Kidney (tissue), 14 donors: ENCODE results near the gene MAG. TPM values are rescaled to one million over a fixed set of nuclear protein-coding genes. Genes with fewer than 3 reads are reported as not detected.

Experiments
- DNase-seq, 5 donors: peaks; one replicate each; pipeline ENCODE4 v3.0.0-alpha.2; 2013 to 2020
- FAIRE-seq: peaks from 2 replicates; lab custom pipeline; 2012; peaks lifted over from hg19 to GRCh38; lab: Jason Lieb, UNC
- H3K27ac ChIP-seq, 2 donors: one replicate each; pipeline ENCODE4 v1.7.0; 2013; ENCODE audit warnings: low read depth in 2 of 2, low read length in 2 of 2, inconsistent platforms in 1 of 2
- H3K27me3 ChIP-seq: one replicate; pipeline ENCODE4 v1.7.1; 2013; ENCODE audit warnings: low read length, inconsistent platforms; ENCODE audit not compliant: control insufficient read depth, insufficient read depth
- H3K36me3 ChIP-seq, 3 donors: one replicate each; pipeline versions ENCODE4 v1.7.0 to v1.7.1; 2013; ENCODE audit warnings: low read length in 3 of 3, control low read depth in 1 of 3, inconsistent platforms in 1 of 3; ENCODE audit not compliant: insufficient read depth in 3 of 3, control insufficient read depth in 2 of 3
- H3K4me1 ChIP-seq, 3 donors: one replicate each; pipeline versions ENCODE4 v1.7.0 to v1.7.1; 2013; ENCODE audit warnings: low read length in 3 of 3, inconsistent platforms in 1 of 3, low read depth in 1 of 3; ENCODE audit not compliant: control insufficient read depth in 2 of 3, insufficient read depth in 2 of 3
- H3K4me3 ChIP-seq, 3 donors: one replicate each; pipeline versions ENCODE4 v1.7.0 to v1.8.1; 2013; ENCODE audit warnings: low read length in 3 of 3, control low read depth in 1 of 3, inconsistent platforms in 1 of 3
- H3K9ac ChIP-seq, 3 donors: one replicate each; pipeline versions ENCODE4 v1.7.0 to v1.7.1; 2013; ENCODE audit warnings: low read length in 3 of 3, control low read depth in 1 of 3, inconsistent platforms in 1 of 3
- H3K9me3 ChIP-seq, 3 donors: one replicate each; pipeline versions ENCODE4 v1.7.0 to v1.7.1; 2013; ENCODE audit warnings: low read length in 3 of 3, control low read depth in 1 of 3, inconsistent platforms in 1 of 3; ENCODE audit not compliant: control insufficient read depth in 2 of 3, insufficient read depth in 1 of 3
- CTCF ChIP-seq: IDR thresholded peaks from 3 replicates; pipeline ENCODE4 v1.5.1; 2012; ENCODE audit warnings: mild to moderate bottlenecking, moderate library complexity, borderline replicate concordance; ENCODE audit not compliant: insufficient read depth; ENCODE audit errors: extremely low read depth
- intact Hi-C: fragments of 100-400 bp; cut with DNase I; formaldehyde crosslinking; loops from one replicate; pipeline ENCODE4 v1.11.1; 2022
- polyA plus RNA-seq: library from polyadenylated mRNA; stranded (reverse); fragments of 350-450 nt; fragmentation: Illumina TruSeq; extraction: RNeasy Lipid Tissue Mini Kit (QIAGEN cat#74804); gene quantifications from one replicate; pipeline ENCODE4 v1.2.3, GENCODE V29; 2014; ENCODE audit warnings: low read depth, low replicate concordance; ENCODE audit not compliant: insufficient read depth
- total RNA-seq: library from RNA; stranded (reverse); fragmentation: NEBNext Ultra II Directional; extraction: Animal tissue kit (Norgen Biotek cat#: 25700); gene quantifications from one replicate; pipeline ENCODE4 v1.2.1, GENCODE V29; 2021
- donor health status: control.
- donor health status: control.
- donor health status: control.
- donor health status: control.
- donor health status: control.
- donor health status: DM: yes; HTN: yes; CAD: no.
- donor health status: Normal renal cell carcinoma (clear cell type).

MAG gene
- total and polyA plus RNA-seq, 2 donors from 2014 or later = 0.41 to 1.1 TPM

- H3K27me3 ChIP-seq = no peaks in the 10 kb centered on the region
These were observed 13.2 kb downstream of the MAG start for GRCh38 chr19:35305181-35305580.

GRCh38 chr19:35306473-35307246 is 14.7 kb downstream of the MAG start:
- TF ChIP-seq CTCF = no peak
- Histone ChIP-seq H3K27ac (no peak overlapping the region), H3K36me3 (no peaks in the 10 kb centered on the region), H3K4me3 (no peak overlapping the region), H3K9me3 (no peaks in the 10 kb centered on the region), H3K9ac (no peak overlapping the region), H3K27me3 (no peaks in the 10 kb centered on the region), H3K4me1 (peaks cover 0 to 6% (median 5%) of the 10 kb centered on the region in 3 donors)
- peak in 2 of 5 donors; percentile 54 to 64 for DNase-seq
- intact Hi-C loops = no loop called here
- no peak for FAIRE-seq

More at GRCh38 chr19:35305181-35305580, 13.2 kb downstream of the MAG start:
- H3K9me3 ChIP-seq = no peaks in the 10 kb centered on the region
- DNase-seq (no peak), FAIRE-seq (no peak)
- no peaks in the 10 kb centered on the region for H3K36me3 ChIP-seq
- no peak for TF ChIP-seq CTCF
- H3K27ac ChIP-seq = no peak overlapping the region
- H3K9ac ChIP-seq = no peak overlapping the region
- peaks cover 0 to 6% (median 5%) of the 10 kb centered on the region in 3 donors for H3K4me1 ChIP-seq
- intact Hi-C loops = no loop called here
- H3K4me3 ChIP-seq = no peak overlapping the region

GRCh38 chr19:35307931-35308330 is 16.0 kb downstream of the MAG start:
- Histone ChIP-seq H3K36me3 (no peaks in the 10 kb centered on the region), H3K9me3 (no peaks in the 10 kb centered on the region), H3K4me3 (no peak overlapping the region), H3K27ac (no peak overlapping the region), H3K27me3 (no peaks in the 10 kb centered on the region), H3K4me1 (peaks cover 0 to 6% (median 5%) of the 10 kb centered on the region in 3 donors), H3K9ac (no peak overlapping the region)
- intact Hi-C loops = no loop called here
- TF ChIP-seq CTCF = no peak
- FAIRE-seq (no peak), DNase-seq (peak in 1 of 5 donors; percentile 62)
